Measurements from ENCODE around the gene LRBA.

The LRBA gene

GRCh38 chr4:150363721-150364688 lies 651.1 kb downstream of the LRBA start:
- no peak for DNase-seq (ENCODE audit: low spot score)

- DNase-seq (ENCODE audit: low spot score), result no peak
Observed at GRCh38 chr4:150358691-150359090, 656.4 kb downstream of the LRBA start.

- no peak for DNase-seq (ENCODE audit: low spot score)
Observed at GRCh38 chr4:150357829-150358228, 657.3 kb downstream of the LRBA start.

- no peak for DNase-seq (ENCODE audit: low spot score)
Observed at GRCh38 chr4:150355858-150356455, 659.1 kb downstream of the LRBA start.

GRCh38 chr4:150355418-150355817 lies 659.7 kb downstream of the LRBA start:
- no peak for DNase-seq (ENCODE audit: low spot score)

- no peak for DNase-seq (ENCODE audit: low spot score)
Observed at GRCh38 chr4:150354214-150354796, 660.8 kb downstream of the LRBA start.

- no peak for DNase-seq (ENCODE audit: low spot score)
Observed at GRCh38 chr4:150348079-150348478, 667.0 kb downstream of the LRBA start.

- DNase-seq (ENCODE audit: low spot score), result no peak
Observed at GRCh38 chr4:150345207-150345744, 669.8 kb downstream of the LRBA start.

GRCh38 chr4:150343796-150344195 lies 671.3 kb downstream of the LRBA start:
- no peak for DNase-seq (ENCODE audit: low spot score)

GRCh38 chr4:150342945-150343344 lies 672.1 kb downstream of the LRBA start:
- DNase-seq (ENCODE audit: low spot score), result no peak

- no peak for DNase-seq (ENCODE audit: low spot score)
Observed at GRCh38 chr4:150337734-150338133, 677.4 kb downstream of the LRBA start.

GRCh38 chr4:150336676-150337412 lies 678.2 kb downstream of the LRBA start:
- DNase-seq (ENCODE audit: low spot score), result no peak

- DNase-seq (ENCODE audit: low spot score), result no peak
Observed at GRCh38 chr4:150332961-150333360, 682.1 kb downstream of the LRBA start.

GRCh38 chr4:150332086-150332485 lies 683.0 kb downstream of the LRBA start:
- DNase-seq (ENCODE audit: low spot score), result no peak

- no peak for DNase-seq (ENCODE audit: low spot score)
Observed at GRCh38 chr4:150329373-150329772, 685.7 kb downstream of the LRBA start.

GRCh38 chr4:150328496-150328895 lies 686.6 kb downstream of the LRBA start:
- no peak for DNase-seq (ENCODE audit: low spot score)

GRCh38 chr4:150327262-150327780 lies 687.8 kb downstream of the LRBA start:
- no peak for DNase-seq (ENCODE audit: low spot score)

- no peak for DNase-seq (ENCODE audit: low spot score)
Observed at GRCh38 chr4:150325872-150326271, 689.2 kb downstream of the LRBA start.

- DNase-seq (ENCODE audit: low spot score), result no peak
Observed at GRCh38 chr4:150323406-150324325, 691.4 kb downstream of the LRBA start.

- DNase-seq (ENCODE audit: low spot score), result no peak
Observed at GRCh38 chr4:150322646-150323045, 692.4 kb downstream of the LRBA start.

GRCh38 chr4:150321113-150321512 lies 694.0 kb downstream of the LRBA start:
- DNase-seq (ENCODE audit: low spot score), result no peak
